Smooth muscle cell (in vitro differentiated cells): ENCODE data around the gene EEF1E1. TPM values are rescaled to one million over a fixed set of nuclear protein-coding genes. Genes with fewer than 3 reads are reported as not detected.
A peak's percentile ranks its signal among the peaks of the same experiment; 100 is the strongest.

Experiments used
- DNase-seq: peaks from one replicate; lab custom pipeline; 2025; ENCODE audit not compliant: unreplicated experiment; lab: John Stamatoyannopoulos, UW
- H2AFZ ChIP-seq: fragments of 200-600 bp; sonication (generic); 2 replicates; pipeline ENCODE4 v1.6.0; 2016; ENCODE audit warnings: antibody characterized with exemption, low read depth, mild to moderate bottlenecking
- H3F3A ChIP-seq: fragments of 200-600 bp; sonication (generic); 2 replicates; pipeline ENCODE4 v1.6.0; 2017; ENCODE audit warnings: antibody characterized with exemption, low read depth
- H3K27ac ChIP-seq: fragments of 200-600 bp; sonication (generic); 2 replicates; pipeline ENCODE4 v1.5.1; 2016; ENCODE audit warnings: low read depth, mild to moderate bottlenecking
- H3K27me3 ChIP-seq: fragments of 200-600 bp; sonication (generic); 2 replicates; pipeline ENCODE4 v1.6.1; 2016; ENCODE audit warnings: low read depth, mild to moderate bottlenecking
- H3K36me3 ChIP-seq: fragments of 200-600 bp; sonication (generic); 2 replicates; pipeline ENCODE4 v1.5.1; 2016; ENCODE audit warnings: low read depth
- H3K4me1 ChIP-seq: fragments of 200-600 bp; sonication (generic); 2 replicates; pipeline ENCODE4 v1.5.1; 2016; ENCODE audit warnings: low read depth
- H3K4me2 ChIP-seq: fragments of 200-600 bp; sonication (generic); 2 replicates; pipeline ENCODE4 v1.6.0; 2016; ENCODE audit warnings: mild to moderate bottlenecking
- H3K4me3 ChIP-seq: fragments of 200-600 bp; sonication (generic); 2 replicates; pipeline ENCODE4 v1.5.1; 2016; ENCODE audit warnings: mild to moderate bottlenecking
- H3K79me2 ChIP-seq: fragments of 200-600 bp; sonication (generic); 2 replicates; pipeline ENCODE4 v1.6.0; 2016; ENCODE audit warnings: low read depth, mild to moderate bottlenecking
- H3K9ac ChIP-seq: fragments of 200-600 bp; sonication (generic); 2 replicates; pipeline ENCODE4 v1.6.0; 2016; ENCODE audit warnings: low read depth
- H3K9me3 ChIP-seq: fragments of 200-600 bp; sonication (generic); replicated peaks from 2 replicates; pipeline ENCODE4 v1.5.1; 2016; ENCODE audit warnings: low read depth
- H4K20me1 ChIP-seq: fragments of 200-600 bp; sonication (generic); 2 replicates; pipeline ENCODE4 v1.6.0; 2016; ENCODE audit warnings: low read depth
- CTCF ChIP-seq: fragments of 200-600 bp; sonication (generic); IDR thresholded peaks from 2 replicates; pipeline ENCODE4 v1.5.1; 2017; ENCODE audit warnings: borderline replicate concordance, mild to moderate bottlenecking, antibody characterized with exemption; ENCODE audit not compliant: insufficient read depth, poor library complexity, severe bottlenecking
- WGBS: methylation state at CpG from one replicate; pipeline ENCODE4 v1.1.7; 2016; ENCODE audit warnings: low lambda C conversion rate; 5-methylcytosine and 5-hydroxymethylcytosine counted together
- polyA plus RNA-seq: library from polyadenylated mRNA; unstranded; fragments of >200 nt; fragmentation: Nextera tagmentation; extraction: Ambion mirVana; gene quantifications from 2 replicates; pipeline ENCODE4 v1.2.1, GENCODE V29; 2016
- total RNA-seq: library from RNA; depleted of rRNA; stranded (reverse); fragments of >200 nt; gene quantifications from 2 replicates; pipeline ENCODE4 v1.2.3, GENCODE V29; 2014

Gene EEF1E1
- total and polyA plus RNA-seq, 2 experiments from 2014 or later: 20.9 to 45.5 TPM

- Histone ChIP-seq H2AFZ (no peak overlapping the region), H3K9ac (peak overlapping the region; percentile 50), H3K36me3 (peaks cover 12% of the 10 kb centered on the region), H3K9me3 (no peaks in the 10 kb centered on the region), H3K4me1 (peaks cover 6% of the 10 kb centered on the region), H3K27me3 (no peaks in the 10 kb centered on the region), H4K20me1 (peaks cover 2% of the 10 kb centered on the region), H3K27ac (peak overlapping the region; percentile 93), H3K4me2 (peak overlapping the region; percentile 27), H3K4me3 (no peak overlapping the region), H3F3A (peaks cover 5% of the 10 kb centered on the region), H3K79me2 (no peaks in the 10 kb centered on the region)
- WGBS: 9% methylated on average over 2 of the region's 2 CpGs
- DNase-seq: no peak
- TF ChIP-seq CTCF: no peak
These were observed 17.3 kb downstream of the EEF1E1 start for GRCh38 chr6:8085053-8085511.

- no peak overlapping the region for H2AFZ ChIP-seq
- 59% methylated on average over 4 of the region's 4 CpGs for WGBS
- no peak for TF ChIP-seq CTCF
- H3K4me3 ChIP-seq: no peak overlapping the region
- peaks cover 11% of the 10 kb centered on the region for H3K36me3 ChIP-seq
- peak overlapping the region; percentile 27 for H3K4me2 ChIP-seq
- peaks cover 6% of the 10 kb centered on the region for H3K4me1 ChIP-seq
- peaks cover 2% of the 10 kb centered on the region for H4K20me1 ChIP-seq
- H3K9me3 ChIP-seq: no peaks in the 10 kb centered on the region
- H3F3A ChIP-seq: peaks cover 5% of the 10 kb centered on the region
- no peaks in the 10 kb centered on the region for H3K27me3 ChIP-seq
- no peaks in the 10 kb centered on the region for H3K79me2 ChIP-seq
- H3K27ac ChIP-seq: peak overlapping the region; percentile 93
- peak overlapping the region; percentile 50 for H3K9ac ChIP-seq
- DNase-seq: no peak
These were observed 17.8 kb downstream of the EEF1E1 start for GRCh38 chr6:8084586-8084985.

- Histone ChIP-seq H3F3A (peaks cover 5% of the 10 kb centered on the region), H3K9ac (peak overlapping the region; percentile 17), H4K20me1 (peaks cover 2% of the 10 kb centered on the region), H3K4me1 (peaks cover 6% of the 10 kb centered on the region), H3K4me3 (no peak overlapping the region), H3K9me3 (no peaks in the 10 kb centered on the region), H3K27me3 (no peaks in the 10 kb centered on the region), H3K79me2 (no peaks in the 10 kb centered on the region), H3K36me3 (no peaks in the 10 kb centered on the region), H3K27ac (peak overlapping the region; percentile 93), H2AFZ (no peak overlapping the region), H3K4me2 (peak overlapping the region; percentile 13)
- TF ChIP-seq CTCF: no peak
- no peak for DNase-seq
- WGBS: 68% methylated on average over 11 of the region's 11 CpGs
These were observed 19.1 kb downstream of the EEF1E1 start for GRCh38 chr6:8082954-8083858.

- H3K36me3 ChIP-seq: no peaks in the 10 kb centered on the region
- H2AFZ ChIP-seq: no peak overlapping the region
- peak overlapping the region; percentile 13 for H3K4me2 ChIP-seq
- peaks cover 2% of the 10 kb centered on the region for H4K20me1 ChIP-seq
- DNase-seq: no peak
- peak overlapping the region; percentile 93 for H3K27ac ChIP-seq
- no peak for TF ChIP-seq CTCF
- no peaks in the 10 kb centered on the region for H3K79me2 ChIP-seq
- WGBS: 98% methylated on average over 1 of the region's 1 CpG
- H3K4me1 ChIP-seq: peaks cover 6% of the 10 kb centered on the region
- no peaks in the 10 kb centered on the region for H3K27me3 ChIP-seq
- H3K9ac ChIP-seq: peak overlapping the region; percentile 7
- no peak overlapping the region for H3K4me3 ChIP-seq
- H3K9me3 ChIP-seq: no peaks in the 10 kb centered on the region
- peaks cover 5% of the 10 kb centered on the region for H3F3A ChIP-seq
These were observed 19.8 kb downstream of the EEF1E1 start for GRCh38 chr6:8082572-8082953.
